Endometrium (tissue), 2 donors: ENCODE results near the gene PCDHA3.
"Not testable (repeated sequence)": the region's sequence is repeated elsewhere in the genome, so short reads cannot be mapped to it uniquely, and the experiment has no call there.

Source experiments
- FAIRE-seq: peaks from 2 replicates; lab custom pipeline; 2012; peaks lifted over from hg19 to GRCh38; lab: Jason Lieb, UNC
- donor health status: control.
- donor health status: control.

Gene PCDHA3

GRCh38 chr5:140800816-140801493 is at the start of gene PCDHA3:
Gene PCDHA3 (plus strand): TSS chr5:140801057.
- no peak for FAIRE-seq

DNA sequence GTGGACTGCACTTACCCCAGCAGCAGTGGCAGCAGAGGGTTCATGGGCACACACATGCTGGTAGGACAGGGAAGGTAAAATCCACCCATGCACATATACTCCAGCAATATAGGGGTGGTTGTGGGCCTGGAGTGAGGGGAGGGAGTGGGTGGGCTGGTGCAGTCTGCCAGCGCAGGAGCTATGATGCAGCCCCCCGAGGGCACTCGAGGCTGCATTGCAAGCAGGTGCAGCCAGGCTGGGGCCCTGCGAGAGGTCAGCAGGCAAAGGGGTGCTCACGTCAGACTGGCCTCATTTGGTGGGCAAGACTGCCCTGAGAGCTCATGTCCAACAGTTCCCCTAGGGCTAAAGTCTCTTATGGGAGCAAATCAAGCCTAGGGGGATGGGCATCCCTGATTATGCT is 47.3 kb upstream of the PCDHA3 start:
- FAIRE-seq = no peak

- no peak for FAIRE-seq
These were observed 36.5 kb upstream of the PCDHA3 start for GRCh38 chr5:140764177-140764973.

- no peak for FAIRE-seq
These were observed 33.4 kb upstream of the PCDHA3 start for GRCh38 chr5:140767444-140767843.

DNA sequence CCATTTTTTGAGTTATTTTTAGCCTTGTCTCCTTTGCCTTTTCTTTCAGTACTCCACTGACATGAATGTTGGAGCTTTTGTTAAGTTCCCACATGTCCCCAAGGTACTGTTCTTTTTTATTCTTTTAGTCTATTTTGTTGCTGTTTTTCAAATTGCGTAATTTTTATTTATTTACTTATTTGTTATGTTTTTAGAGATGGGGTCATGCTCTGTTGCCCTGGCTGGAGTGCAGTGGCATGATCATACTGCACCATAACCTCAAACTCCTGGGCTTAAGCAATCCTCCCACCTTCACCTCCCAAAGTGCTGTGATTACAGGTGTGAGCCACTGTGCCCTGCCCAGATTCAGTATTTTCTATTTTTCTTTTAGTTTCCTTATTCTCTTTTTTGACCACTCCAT is 20.3 kb upstream of the PCDHA3 start:
- no peak for FAIRE-seq

DNA sequence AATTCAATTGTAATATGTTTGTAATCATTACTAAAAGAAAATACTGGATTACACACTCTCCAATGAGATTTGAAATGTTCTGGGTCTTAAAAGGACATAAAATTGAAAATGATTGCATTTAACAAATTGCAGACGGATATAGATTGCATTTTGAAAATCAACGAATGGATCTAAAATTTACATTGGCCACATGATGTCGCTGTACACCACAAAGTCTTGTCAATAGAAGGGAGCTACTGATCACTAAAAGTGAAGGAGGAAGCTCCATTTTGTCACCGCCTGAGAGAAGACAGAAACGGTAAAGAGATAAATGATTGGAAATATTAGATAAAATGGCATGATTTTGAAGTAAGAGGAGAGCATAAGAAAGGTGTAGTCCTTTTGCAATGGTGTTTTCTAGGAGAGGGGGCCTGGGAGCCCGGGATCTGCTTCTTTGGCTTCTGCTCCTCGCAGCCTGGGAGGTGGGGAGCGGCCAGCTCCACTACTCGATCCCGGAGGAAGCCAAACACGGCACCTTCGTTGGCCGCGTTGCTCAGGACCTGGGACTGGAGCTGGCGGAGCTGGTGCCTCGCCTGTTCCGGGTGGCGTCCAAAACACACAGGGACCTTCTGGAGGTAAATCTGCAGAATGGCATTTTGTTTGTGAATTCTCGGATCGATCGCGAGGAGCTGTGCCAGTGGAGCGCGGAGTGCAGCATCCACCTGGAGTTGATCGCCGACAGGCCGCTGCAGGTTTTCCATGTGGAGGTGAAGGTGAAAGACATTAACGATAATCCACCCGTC is 14.8 kb upstream of the PCDHA3 start, which contains the start of gene PCDHA1:
Gene PCDHA1 (plus strand): TSS at position 236 of the 782 bp plus-strand sequence.
- FAIRE-seq = no peak

DNA sequence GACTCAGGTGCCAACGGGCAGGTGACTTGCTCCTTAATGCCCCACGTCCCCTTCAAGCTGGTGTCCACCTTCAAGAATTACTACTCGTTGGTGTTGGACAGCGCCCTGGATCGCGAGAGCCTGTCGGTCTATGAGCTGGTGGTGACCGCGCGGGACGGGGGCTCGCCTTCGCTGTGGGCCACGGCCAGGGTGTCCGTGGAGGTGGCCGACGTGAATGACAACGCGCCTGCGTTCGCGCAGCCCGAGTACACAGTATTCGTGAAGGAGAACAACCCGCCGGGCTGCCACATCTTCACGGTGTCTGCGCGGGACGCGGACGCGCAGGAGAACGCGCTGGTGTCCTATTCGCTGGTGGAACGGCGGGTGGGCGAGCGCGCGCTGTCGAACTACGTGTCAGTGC is 13.4 kb upstream of the PCDHA3 start:
- FAIRE-seq = not testable (repeated sequence)

- not testable (repeated sequence) for FAIRE-seq
These were observed 12.9 kb upstream of the PCDHA3 start for GRCh38 chr5:140787849-140788504.

DNA sequence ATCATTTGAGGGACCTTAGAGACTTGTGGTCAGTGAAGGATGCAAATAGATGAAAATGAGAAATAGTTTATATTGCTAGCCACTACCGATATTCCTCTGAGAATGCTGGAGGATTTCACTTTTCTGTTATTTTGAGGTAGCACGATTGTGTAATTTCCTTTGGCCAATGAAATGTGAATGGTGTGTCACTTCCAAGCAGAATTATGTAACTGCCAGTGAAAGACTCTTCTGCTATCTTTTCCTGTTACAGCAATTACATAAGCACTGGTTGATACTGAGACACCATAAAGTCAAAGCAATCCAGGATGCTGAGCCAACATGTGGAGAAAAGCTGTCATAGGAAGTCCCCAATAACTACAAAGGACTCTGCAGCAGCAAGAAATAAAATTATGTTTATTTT is 9.8 kb upstream of the PCDHA3 start:
- no peak for FAIRE-seq

- FAIRE-seq = no peak
These were observed 6.1 kb upstream of the PCDHA3 start, which contains the start of gene PCDHA2 for GRCh38 chr5:140794595-140795258. Gene PCDHA2 (plus strand): TSS chr5:140794852.

GRCh38 chr5:140795259-140795641 is 5.6 kb upstream of the PCDHA3 start:
- FAIRE-seq = no peak

- FAIRE-seq = not testable (repeated sequence)
These were observed 4.7 kb upstream of the PCDHA3 start for GRCh38 chr5:140796072-140796717.

DNA sequence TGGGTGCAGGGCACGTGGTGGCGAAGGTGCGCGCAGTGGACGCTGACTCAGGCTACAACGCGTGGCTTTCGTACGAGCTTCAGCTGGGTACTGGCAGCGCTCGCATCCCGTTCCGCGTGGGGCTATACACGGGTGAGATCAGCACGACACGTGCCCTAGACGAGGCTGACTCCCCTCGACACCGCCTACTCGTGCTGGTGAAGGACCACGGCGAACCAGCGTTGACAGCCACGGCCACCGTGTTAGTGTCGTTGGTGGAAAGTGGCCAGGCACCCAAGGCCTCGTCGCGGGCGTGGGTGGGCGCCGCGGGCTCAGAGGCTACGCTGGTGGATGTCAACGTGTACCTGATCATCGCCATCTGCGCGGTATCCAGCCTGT is 4.2 kb upstream of the PCDHA3 start:
- no peak for FAIRE-seq

DNA sequence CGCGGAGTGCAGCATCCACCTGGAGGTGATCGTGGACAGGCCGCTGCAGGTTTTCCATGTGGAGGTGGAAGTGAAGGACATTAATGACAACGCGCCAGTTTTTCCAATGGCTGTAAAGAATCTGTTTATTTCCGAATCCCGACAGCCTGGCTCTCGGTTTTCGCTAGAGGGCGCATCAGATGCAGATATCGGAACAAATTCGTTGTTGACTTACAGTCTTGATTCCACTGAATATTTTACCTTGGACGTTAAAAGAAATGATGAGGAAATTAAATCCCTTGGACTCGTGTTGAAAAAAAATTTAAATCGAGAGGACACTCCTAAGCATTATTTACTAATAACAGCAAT is 611 bp downstream of the PCDHA3 start:
- FAIRE-seq = no peak

DNA sequence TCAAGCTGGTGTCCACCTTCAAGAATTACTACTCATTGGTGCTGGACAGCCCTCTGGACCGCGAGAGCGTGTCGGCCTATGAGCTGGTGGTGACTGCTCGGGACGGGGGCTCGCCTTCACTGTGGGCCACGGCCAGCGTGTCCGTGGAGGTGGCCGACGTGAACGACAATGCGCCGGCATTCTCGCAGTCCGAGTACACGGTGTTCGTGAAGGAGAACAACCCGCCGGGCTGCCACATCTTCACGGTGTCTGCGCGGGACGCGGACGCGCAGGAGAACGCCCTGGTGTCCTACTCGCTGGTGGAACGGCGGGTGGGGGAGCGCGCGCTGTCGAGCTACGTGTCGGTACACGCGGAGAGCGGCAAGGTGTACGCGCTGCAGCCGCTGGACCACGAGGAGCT is 1.5 kb downstream of the PCDHA3 start:
- FAIRE-seq = not testable (repeated sequence)

DNA sequence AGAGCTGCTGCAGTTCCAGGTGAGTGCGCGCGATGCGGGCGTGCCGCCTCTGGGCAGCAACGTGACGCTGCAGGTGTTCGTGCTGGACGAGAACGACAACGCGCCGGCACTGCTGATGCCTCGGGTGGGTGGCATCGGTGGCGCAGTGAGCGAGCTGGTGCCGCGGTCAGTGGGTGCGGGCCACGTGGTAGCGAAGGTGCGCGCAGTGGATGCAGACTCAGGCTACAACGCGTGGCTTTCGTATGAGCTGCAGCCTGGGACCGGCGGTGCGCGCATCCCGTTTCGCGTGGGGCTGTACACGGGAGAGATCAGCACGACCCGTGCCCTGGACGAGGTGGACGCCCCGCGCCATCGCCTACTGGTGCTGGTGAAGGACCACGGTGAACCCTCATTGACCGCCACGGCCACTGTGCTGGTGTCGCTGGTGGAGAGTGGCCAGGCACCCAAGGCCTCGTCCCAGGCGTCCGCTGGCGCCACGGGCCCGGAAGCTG is 2.0 kb downstream of the PCDHA3 start:
- FAIRE-seq = no peak

GRCh38 chr5:140806834-140807775 is 6.2 kb downstream of the PCDHA3 start, which contains the start of gene PCDHA4:
Gene PCDHA4 (plus strand): TSS chr5:140807068.
- no peak for FAIRE-seq

GRCh38 chr5:140808241-140808888 is 7.5 kb downstream of the PCDHA3 start:
- FAIRE-seq = not testable (repeated sequence)

GRCh38 chr5:140808889-140809291 is 8.0 kb downstream of the PCDHA3 start:
- no peak for FAIRE-seq
